Measurements from ENCODE around the gene DRAM1. TPM values are rescaled to one million over a fixed set of nuclear protein-coding genes. Genes with fewer than 3 reads are reported as not detected.
A peak's percentile ranks its signal among the peaks of the same experiment; 100 is the strongest.
"Not testable (repeated sequence)": the region's sequence is repeated elsewhere in the genome, so short reads cannot be mapped to it uniquely, and the experiment has no call there.

Gene DRAM1
- polyA plus RNA-seq, 1 donor, result 7.8 TPM

- no peaks in the 10 kb centered on the region for H3K4me1 ChIP-seq (ENCODE audit: control insufficient read depth, insufficient read depth, low read length)
- H3K27ac ChIP-seq (ENCODE audit: low read length), result no peak overlapping the region
- no peaks in the 10 kb centered on the region for H3K9me3 ChIP-seq (ENCODE audit: control insufficient read depth, low read depth, low read length)
- DNase-seq, result no peak
- WGBS (ENCODE audit: insufficient coverage, low lambda C conversion rate), result no CpG with 5 or more reads among the region's 8 CpGs
- H3K27me3 ChIP-seq (ENCODE audit: control insufficient read depth, insufficient read depth, low read length), result no peaks in the 10 kb centered on the region
- H3K36me3 ChIP-seq (ENCODE audit: control insufficient read depth, insufficient read depth, low read length), result no peaks in the 10 kb centered on the region
- H3K4me3 ChIP-seq (ENCODE audit: low read length), result no peak overlapping the region
These were observed 25.3 kb downstream of the DRAM1 start for GRCh38 chr12:101902641-101903040.

GRCh38 chr12:101906226-101906625, 28.8 kb downstream of the DRAM1 start:
- Histone ChIP-seq H3K9me3 (ENCODE audit: control insufficient read depth, low read depth, low read length) (no peaks in the 10 kb centered on the region), H3K27ac (ENCODE audit: low read length) (no peak overlapping the region), H3K27me3 (ENCODE audit: control insufficient read depth, insufficient read depth, low read length) (peaks cover 5% of the 10 kb centered on the region), H3K4me1 (ENCODE audit: control insufficient read depth, insufficient read depth, low read length) (no peaks in the 10 kb centered on the region), H3K36me3 (ENCODE audit: control insufficient read depth, insufficient read depth, low read length) (no peaks in the 10 kb centered on the region), H3K4me3 (ENCODE audit: low read length) (no peak overlapping the region)
- WGBS (ENCODE audit: insufficient coverage, low lambda C conversion rate), result no CpG with 5 or more reads among the region's 2 CpGs
- DNase-seq, result no peak

DNA sequence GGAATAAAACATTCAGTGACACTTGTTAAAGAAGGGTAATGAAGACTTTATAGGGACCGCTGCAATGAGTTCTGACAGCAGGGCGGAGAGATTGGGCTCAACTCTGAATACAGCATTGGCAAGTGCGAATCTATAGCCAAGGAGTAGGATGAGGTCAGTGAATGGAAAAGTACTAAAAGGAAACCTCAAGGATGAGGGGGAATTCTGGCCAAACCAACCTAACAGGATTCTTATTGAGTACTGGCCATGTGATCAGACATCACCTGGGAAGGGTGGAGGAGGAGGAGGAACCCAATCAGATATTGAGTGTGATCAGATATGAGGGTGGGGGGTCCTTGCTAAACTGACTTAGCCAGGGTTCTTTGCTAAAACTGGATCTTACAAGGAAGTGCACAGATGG, 31.0 kb downstream of the DRAM1 start:
- Histone ChIP-seq H3K27ac (ENCODE audit: low read length) (no peak overlapping the region), H3K27me3 (ENCODE audit: control insufficient read depth, insufficient read depth, low read length) (peaks cover 5% of the 10 kb centered on the region), H3K4me3 (ENCODE audit: low read length) (no peak overlapping the region), H3K4me1 (ENCODE audit: control insufficient read depth, insufficient read depth, low read length) (no peaks in the 10 kb centered on the region), H3K9me3 (ENCODE audit: control insufficient read depth, low read depth, low read length) (no peaks in the 10 kb centered on the region), H3K36me3 (ENCODE audit: control insufficient read depth, insufficient read depth, low read length) (no peaks in the 10 kb centered on the region)
- no CpG with 5 or more reads among the region's 3 CpGs for WGBS (ENCODE audit: insufficient coverage, low lambda C conversion rate)
- no peak for DNase-seq

GRCh38 chr12:101909646-101910045, 32.3 kb downstream of the DRAM1 start:
- DNase-seq, result no peak
- Histone ChIP-seq H3K4me1 (ENCODE audit: control insufficient read depth, insufficient read depth, low read length) (no peaks in the 10 kb centered on the region), H3K9me3 (ENCODE audit: control insufficient read depth, low read depth, low read length) (no peaks in the 10 kb centered on the region), H3K36me3 (ENCODE audit: control insufficient read depth, insufficient read depth, low read length) (no peaks in the 10 kb centered on the region), H3K4me3 (ENCODE audit: low read length) (no peak overlapping the region), H3K27me3 (ENCODE audit: control insufficient read depth, insufficient read depth, low read length) (peaks cover 5% of the 10 kb centered on the region), H3K27ac (ENCODE audit: low read length) (no peak overlapping the region)
- WGBS (ENCODE audit: insufficient coverage, low lambda C conversion rate), result 13% methylated on average over 4 of the region's 7 CpGs

- Histone ChIP-seq H3K9me3 (ENCODE audit: control insufficient read depth, low read depth, low read length) (no peaks in the 10 kb centered on the region), H3K36me3 (ENCODE audit: control insufficient read depth, insufficient read depth, low read length) (no peaks in the 10 kb centered on the region), H3K27ac (ENCODE audit: low read length) (no peak overlapping the region), H3K27me3 (ENCODE audit: control insufficient read depth, insufficient read depth, low read length) (no peaks in the 10 kb centered on the region), H3K4me3 (ENCODE audit: low read length) (no peak overlapping the region), H3K4me1 (ENCODE audit: control insufficient read depth, insufficient read depth, low read length) (no peaks in the 10 kb centered on the region)
- DNase-seq, result no peak
- no CpG with 5 or more reads among the region's 5 CpGs for whole genome bisulfite sequencing (ENCODE audit: insufficient coverage, low lambda C conversion rate)
These were observed 38.5 kb downstream of the DRAM1 start for GRCh38 chr12:101915841-101916240.

DNA sequence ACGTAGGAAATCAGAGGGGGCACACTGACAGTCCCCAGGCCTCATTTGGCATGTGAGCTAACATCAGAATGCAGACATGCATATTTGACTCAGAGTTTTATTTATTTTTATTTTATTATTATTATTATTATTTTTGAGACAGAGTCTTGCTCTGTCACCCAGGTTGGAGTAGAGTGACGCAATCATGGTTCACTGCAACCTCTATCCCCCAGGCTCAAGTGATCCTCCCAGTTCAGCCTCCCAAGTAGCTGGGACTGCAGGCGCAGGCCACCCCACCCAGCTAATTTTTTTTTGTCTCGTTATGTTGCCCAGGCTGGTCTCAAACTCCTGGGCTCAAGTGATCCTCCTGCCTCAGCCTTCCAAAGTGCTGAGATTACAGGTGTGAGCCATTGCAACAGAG, 41.4 kb downstream of the DRAM1 start:
- not testable (repeated sequence) for H3K27me3 ChIP-seq (ENCODE audit: control insufficient read depth, insufficient read depth, low read length); H3K27ac ChIP-seq (ENCODE audit: low read length); DNase-seq; H3K4me1 ChIP-seq (ENCODE audit: control insufficient read depth, insufficient read depth, low read length); H3K4me3 ChIP-seq (ENCODE audit: low read length); H3K9me3 ChIP-seq (ENCODE audit: control insufficient read depth, low read depth, low read length); H3K36me3 ChIP-seq (ENCODE audit: control insufficient read depth, insufficient read depth, low read length)
- WGBS (ENCODE audit: insufficient coverage, low lambda C conversion rate), result 80% methylated on average over 1 of the region's 4 CpGs

DNA sequence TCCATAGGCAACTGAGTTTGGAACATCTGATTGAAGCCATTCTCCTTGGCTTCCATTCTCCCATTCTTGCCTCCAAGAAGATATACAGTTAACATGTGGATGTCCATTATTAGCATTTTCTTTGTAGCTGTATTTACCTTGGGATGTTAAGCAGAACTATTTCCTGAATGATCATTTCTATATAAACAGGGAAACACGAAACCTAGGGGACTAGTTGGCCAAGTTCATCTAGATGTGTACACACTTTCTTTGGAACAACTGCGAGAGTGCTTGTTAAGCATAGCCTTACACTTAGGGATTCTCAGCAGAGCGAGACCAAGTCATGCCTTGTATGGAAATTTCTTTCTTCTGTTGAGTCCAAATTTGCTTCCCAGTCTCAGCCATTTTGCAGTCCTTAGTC, 42.1 kb downstream of the DRAM1 start:
- Histone ChIP-seq H3K27ac (ENCODE audit: low read length) (no peak overlapping the region), H3K9me3 (ENCODE audit: control insufficient read depth, low read depth, low read length) (no peaks in the 10 kb centered on the region), H3K4me1 (ENCODE audit: control insufficient read depth, insufficient read depth, low read length) (no peaks in the 10 kb centered on the region), H3K36me3 (ENCODE audit: control insufficient read depth, insufficient read depth, low read length) (no peaks in the 10 kb centered on the region), H3K27me3 (ENCODE audit: control insufficient read depth, insufficient read depth, low read length) (no peaks in the 10 kb centered on the region), H3K4me3 (ENCODE audit: low read length) (no peak overlapping the region)
- no peak for DNase-seq
- WGBS (ENCODE audit: insufficient coverage, low lambda C conversion rate), result no CpG with 5 or more reads among the region's 3 CpGs

GRCh38 chr12:101920906-101921305, 43.5 kb downstream of the DRAM1 start:
- H3K9me3 ChIP-seq (ENCODE audit: control insufficient read depth, low read depth, low read length), result no peaks in the 10 kb centered on the region
- 100% methylated on average over 1 of the region's 2 CpGs for WGBS (ENCODE audit: insufficient coverage, low lambda C conversion rate)
- no peak for DNase-seq
- H3K27ac ChIP-seq (ENCODE audit: low read length), result no peak overlapping the region
- no peak overlapping the region for H3K4me3 ChIP-seq (ENCODE audit: low read length)
- no peaks in the 10 kb centered on the region for H3K27me3 ChIP-seq (ENCODE audit: control insufficient read depth, insufficient read depth, low read length)
- no peaks in the 10 kb centered on the region for H3K36me3 ChIP-seq (ENCODE audit: control insufficient read depth, insufficient read depth, low read length)
- no peaks in the 10 kb centered on the region for H3K4me1 ChIP-seq (ENCODE audit: control insufficient read depth, insufficient read depth, low read length)

- Histone ChIP-seq H3K9me3 (ENCODE audit: control insufficient read depth, low read depth, low read length) (no peaks in the 10 kb centered on the region), H3K27ac (ENCODE audit: low read length) (no peak overlapping the region), H3K4me1 (ENCODE audit: control insufficient read depth, insufficient read depth, low read length) (no peaks in the 10 kb centered on the region), H3K27me3 (ENCODE audit: control insufficient read depth, insufficient read depth, low read length) (no peaks in the 10 kb centered on the region), H3K36me3 (ENCODE audit: control insufficient read depth, insufficient read depth, low read length) (no peaks in the 10 kb centered on the region), H3K4me3 (ENCODE audit: low read length) (no peak overlapping the region)
- no peak for DNase-seq
- 100% methylated on average over 2 of the region's 8 CpGs for WGBS (ENCODE audit: insufficient coverage, low lambda C conversion rate)
These were observed 45.8 kb downstream of the DRAM1 start for GRCh38 chr12:101923045-101923718.

DNA sequence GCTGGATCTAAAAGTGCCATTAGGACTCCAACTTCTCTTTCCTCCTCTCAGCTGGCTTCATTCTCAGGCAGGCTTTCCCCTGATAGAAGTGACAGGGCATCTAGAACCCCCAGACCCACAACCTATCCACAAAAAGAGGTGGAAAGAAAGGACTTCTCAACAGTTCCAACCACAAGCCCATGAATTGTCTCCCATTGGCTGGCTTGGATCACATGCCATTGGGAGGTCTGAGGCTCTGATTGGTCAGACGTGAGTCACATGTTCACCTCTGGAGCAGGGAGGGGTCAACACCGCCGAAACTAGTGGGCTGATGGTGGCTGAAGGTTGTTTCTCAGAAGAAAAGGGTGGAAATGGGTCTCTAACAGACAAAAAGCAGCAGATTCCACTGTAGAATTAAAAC, 47.2 kb downstream of the DRAM1 start:
- WGBS (ENCODE audit: insufficient coverage, low lambda C conversion rate), result no CpG with 5 or more reads among the region's 3 CpGs
- H3K36me3 ChIP-seq (ENCODE audit: control insufficient read depth, insufficient read depth, low read length), result no peaks in the 10 kb centered on the region
- H3K9me3 ChIP-seq (ENCODE audit: control insufficient read depth, low read depth, low read length), result no peaks in the 10 kb centered on the region
- no peak for DNase-seq
- H3K27me3 ChIP-seq (ENCODE audit: control insufficient read depth, insufficient read depth, low read length), result no peaks in the 10 kb centered on the region
- H3K27ac ChIP-seq (ENCODE audit: low read length), result no peak overlapping the region
- H3K4me3 ChIP-seq (ENCODE audit: low read length), result no peak overlapping the region
- no peaks in the 10 kb centered on the region for H3K4me1 ChIP-seq (ENCODE audit: control insufficient read depth, insufficient read depth, low read length)

- no peak overlapping the region for H3K27ac ChIP-seq (ENCODE audit: low read length)
- WGBS (ENCODE audit: insufficient coverage, low lambda C conversion rate), result no CpG with 5 or more reads among the region's 4 CpGs
These were observed 48.0 kb downstream of the DRAM1 start for GRCh38 chr12:101925361-101925760.

More at GRCh38 chr12:101925361-101925760, 48.0 kb downstream of the DRAM1 start:
- Histone ChIP-seq H3K27me3 (ENCODE audit: control insufficient read depth, insufficient read depth, low read length) (no peaks in the 10 kb centered on the region), H3K9me3 (ENCODE audit: control insufficient read depth, low read depth, low read length) (no peaks in the 10 kb centered on the region), H3K36me3 (ENCODE audit: control insufficient read depth, insufficient read depth, low read length) (no peaks in the 10 kb centered on the region), H3K4me1 (ENCODE audit: control insufficient read depth, insufficient read depth, low read length) (no peaks in the 10 kb centered on the region), H3K4me3 (ENCODE audit: low read length) (no peak overlapping the region)
- peak in 1 of 2 donors; percentile 14 for DNase-seq
